NCI-H1436 treated with DMSO at 0.1 percent for 48 hours (cell line): ENCODE measurements around the gene BTNL8.
"Not testable (repeated sequence)": the region's sequence is repeated elsewhere in the genome, so short reads cannot be mapped to it uniquely, and the experiment has no call there.

Experiments used
- DNase-seq: peaks from one replicate; lab custom pipeline; 2025; lab: John Stamatoyannopoulos, UW

The BTNL8 gene

DNA sequence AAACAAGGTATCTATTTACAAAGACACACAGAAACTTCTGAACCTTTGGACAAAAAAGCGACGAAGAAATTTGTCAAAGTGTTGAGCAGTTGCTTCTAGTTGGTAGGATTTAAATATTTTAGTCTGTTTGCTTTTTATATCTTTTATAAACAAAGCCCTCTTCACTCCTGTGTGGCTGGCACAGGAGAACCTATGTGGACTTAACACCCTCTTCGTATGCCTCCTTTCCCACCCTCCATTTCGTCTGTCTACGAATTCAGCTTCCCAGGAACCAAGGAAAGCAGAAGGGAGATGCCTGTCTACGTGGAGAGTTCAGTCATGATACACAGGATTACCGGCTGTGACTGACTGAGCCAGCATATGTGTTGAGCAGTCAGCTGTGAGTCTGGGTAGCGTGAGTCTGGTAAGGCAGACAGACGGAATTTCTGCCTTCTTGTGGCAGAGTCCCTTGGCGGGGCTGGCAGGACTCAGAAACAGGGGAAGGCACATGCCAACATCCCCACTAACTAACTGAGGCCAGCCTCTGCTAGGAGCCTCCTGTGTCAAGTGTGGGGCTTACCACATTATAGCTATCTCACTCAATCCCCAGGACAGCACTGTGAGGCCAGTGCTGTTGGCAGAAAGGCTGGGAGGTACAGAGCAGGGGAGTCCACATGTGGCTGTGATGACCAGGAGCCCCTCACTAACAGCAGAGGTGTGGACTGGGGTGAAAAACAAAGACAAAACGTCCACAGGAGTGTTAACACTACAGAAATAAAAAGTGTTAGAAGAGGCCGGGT lies 24.0 kb upstream of the BTNL8 start:
- no peak for DNase-seq

DNA sequence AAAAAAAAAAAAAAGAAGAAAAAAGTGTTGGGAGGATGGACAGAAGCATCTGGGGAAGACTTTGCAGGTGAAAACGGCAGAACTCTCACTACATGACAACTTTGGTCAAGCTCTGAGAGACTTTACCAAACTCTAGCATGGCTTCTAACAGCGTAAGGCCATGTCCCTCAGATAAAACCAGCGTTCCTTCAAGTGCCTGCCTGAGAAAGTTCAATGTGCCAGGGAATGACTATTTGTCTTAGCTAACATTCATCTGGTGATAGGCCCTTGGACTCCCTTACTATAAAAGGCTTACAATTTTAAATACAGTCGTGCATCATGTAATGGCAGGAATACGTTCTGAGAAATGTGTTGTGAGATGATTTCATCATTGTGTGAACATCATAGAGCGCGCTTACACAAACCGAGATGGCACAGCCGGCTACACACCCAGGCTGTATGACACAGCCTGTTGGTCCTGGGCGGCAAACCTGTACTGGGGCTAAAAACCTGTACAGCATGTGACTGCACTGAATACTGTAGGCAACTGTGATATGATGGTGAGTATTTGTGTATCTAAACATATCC lies 23.0 kb upstream of the BTNL8 start:
- no peak for DNase-seq

- not testable (repeated sequence) for DNase-seq
Observed at GRCh38 chr5:180885845-180886529, 13.0 kb upstream of the BTNL8 start.

GRCh38 chr5:180889381-180889780 lies 9.6 kb upstream of the BTNL8 start:
- no peak for DNase-seq

DNA sequence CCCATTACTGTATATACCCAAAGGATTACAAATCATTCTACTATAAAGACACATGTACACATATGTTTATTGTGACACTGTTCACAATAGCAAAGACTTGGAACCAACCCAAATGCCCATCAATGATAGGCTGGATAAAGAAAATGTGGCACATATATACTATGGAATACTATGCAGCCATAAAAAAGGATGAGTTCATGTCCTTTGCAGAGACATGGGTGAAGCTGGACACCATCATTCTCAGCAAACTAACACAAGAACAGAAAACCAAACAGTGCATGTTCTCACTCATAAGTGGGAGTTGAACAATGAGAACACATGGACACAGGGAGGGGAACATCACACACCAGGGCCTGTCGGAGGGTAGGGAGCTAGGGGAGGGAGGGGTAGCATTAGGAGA lies 3.6 kb upstream of the BTNL8 start:
- not testable (repeated sequence) for DNase-seq

DNA sequence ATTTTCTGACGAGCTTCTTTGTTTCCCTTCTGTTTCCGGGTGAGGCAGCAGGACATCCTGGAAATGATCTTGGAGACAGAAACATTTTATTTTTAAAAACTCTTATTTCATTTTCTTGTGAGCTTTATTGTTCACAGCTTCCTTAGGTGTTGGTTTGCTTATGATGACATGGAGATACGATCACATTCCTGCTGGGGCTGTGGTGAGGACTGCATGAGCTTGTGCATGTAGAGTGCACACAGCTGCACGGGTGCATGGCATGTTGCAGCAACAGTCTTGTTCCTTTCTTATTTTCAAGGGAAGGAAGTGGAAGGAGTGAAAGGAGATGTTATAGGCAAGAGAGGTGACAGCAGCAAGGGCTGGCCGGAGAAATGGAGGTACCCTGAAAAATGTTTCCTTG lies 1.2 kb downstream of the BTNL8 start:
- no peak for DNase-seq

DNA sequence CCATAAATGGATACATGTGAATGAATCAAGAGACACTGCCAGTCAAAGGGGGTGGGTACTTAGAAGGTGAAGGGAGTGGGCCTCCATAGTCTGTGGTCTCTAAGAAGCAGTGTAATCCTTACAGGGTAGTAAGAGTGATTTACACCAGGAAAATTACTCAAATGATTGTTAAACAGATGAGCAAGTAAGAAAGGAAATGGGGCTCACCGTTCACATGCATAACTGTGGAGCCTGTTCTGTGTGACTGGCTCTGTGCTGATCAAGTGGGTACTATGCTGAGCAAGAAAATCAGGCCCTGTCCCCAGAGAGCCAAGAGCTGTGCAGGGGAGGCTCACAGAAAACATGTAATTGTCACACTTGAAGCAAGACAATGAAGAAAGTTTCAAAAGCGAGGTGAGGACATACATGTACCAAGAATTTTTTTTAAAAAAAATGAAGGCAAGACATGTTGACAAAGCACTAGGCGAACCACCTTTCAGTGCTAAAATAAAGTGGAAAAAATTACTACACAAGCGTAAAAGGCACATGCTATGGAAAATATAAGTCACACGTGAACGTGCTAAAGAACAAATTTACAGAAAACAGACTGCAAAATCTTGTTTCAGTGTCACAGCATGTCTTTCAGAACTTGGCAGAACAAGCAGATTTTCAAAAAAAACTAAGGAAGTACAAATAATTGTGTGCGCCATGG lies 2.5 kb downstream of the BTNL8 start:
- DNase-seq = no peak

DNA sequence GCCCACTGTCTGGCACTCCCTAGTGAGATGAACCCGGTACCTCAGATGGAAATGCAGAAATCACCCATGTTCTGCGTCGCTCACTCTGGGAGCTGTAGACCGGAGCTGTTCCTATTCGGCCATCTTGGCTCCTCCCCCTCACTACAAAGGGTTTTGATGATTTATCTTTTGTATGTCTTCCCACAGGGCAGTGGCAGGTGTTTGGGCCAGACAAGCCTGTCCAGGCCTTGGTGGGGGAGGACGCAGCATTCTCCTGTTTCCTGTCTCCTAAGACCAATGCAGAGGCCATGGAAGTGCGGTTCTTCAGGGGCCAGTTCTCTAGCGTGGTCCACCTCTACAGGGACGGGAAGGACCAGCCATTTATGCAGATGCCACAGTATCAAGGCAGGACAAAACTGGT lies 9.4 kb downstream of the BTNL8 start:
- DNase-seq = no peak

- DNase-seq = no peak
Observed at GRCh38 chr5:180908998-180909731, 10.2 kb downstream of the BTNL8 start.

- DNase-seq = no peak
Observed at GRCh38 chr5:180909782-180910181, 10.8 kb downstream of the BTNL8 start.

GRCh38 chr5:180910182-180910581 lies 11.2 kb downstream of the BTNL8 start:
- no peak for DNase-seq

DNA sequence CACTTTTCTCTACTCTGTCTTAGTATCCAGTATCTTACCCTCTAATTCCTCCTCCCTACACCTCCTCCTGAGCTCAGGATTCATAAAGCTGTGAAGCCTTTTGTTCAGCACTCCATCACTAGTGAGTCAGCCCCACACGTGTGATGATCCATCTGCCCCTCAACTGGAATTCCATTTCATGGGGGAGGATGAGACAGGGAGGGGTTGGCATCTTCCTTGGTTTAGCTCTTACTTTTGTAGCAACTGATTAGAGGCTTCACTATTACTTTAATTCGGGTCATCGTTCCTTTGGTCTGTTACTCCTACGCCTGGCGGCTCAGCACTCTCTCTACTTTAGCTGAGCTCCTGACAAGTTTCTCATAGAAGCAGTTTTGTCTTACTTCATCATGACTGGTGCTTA lies 11.8 kb downstream of the BTNL8 start:
- no peak for DNase-seq

GRCh38 chr5:180914646-180915045 lies 15.7 kb downstream of the BTNL8 start:
- no peak for DNase-seq

DNA sequence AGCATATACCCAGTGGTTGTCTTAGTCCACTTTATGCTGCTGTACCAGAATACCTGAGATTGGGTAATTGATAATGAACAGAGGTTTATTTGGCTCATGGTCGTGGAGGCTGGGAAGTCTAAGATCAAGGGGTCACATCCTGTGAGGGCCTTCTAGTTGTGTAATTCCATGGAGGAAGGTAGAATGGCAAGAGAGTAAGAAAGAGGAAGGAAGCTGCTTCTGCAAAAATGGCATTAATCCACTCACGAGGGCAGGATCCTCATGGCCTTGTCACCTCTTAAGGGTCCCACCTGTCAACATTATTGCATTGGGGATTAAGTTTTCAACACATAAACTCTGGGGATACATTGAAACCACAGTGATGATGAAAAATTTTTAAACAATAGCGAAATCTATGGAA lies 17.0 kb downstream of the BTNL8 start:
- no peak for DNase-seq

DNA sequence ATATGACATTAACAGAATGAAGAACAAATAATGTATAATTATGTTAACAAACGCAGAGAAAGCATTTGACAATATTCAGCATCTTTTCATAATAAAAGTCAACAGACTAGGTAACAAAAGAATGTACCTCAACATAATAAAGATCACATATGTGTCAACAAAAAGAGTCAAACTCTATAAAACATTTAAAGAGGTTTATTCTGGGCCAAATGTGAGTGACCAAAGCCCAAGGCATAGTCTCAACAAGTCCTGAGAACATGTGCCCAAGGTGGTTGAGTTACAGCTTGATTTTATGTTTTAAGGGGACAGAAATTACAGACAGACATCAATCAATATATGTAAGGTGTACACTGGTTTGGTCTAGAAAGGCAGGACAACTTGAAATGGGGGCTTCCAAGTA lies 19.4 kb downstream of the BTNL8 start:
- DNase-seq = no peak

GRCh38 chr5:180920710-180921109 lies 21.8 kb downstream of the BTNL8 start:
- DNase-seq = no peak

GRCh38 chr5:180922932-180923331 lies 24.0 kb downstream of the BTNL8 start:
- DNase-seq = no peak

- no peak for DNase-seq
Observed at GRCh38 chr5:180932660-180933059, 33.7 kb downstream of the BTNL8 start.

DNA sequence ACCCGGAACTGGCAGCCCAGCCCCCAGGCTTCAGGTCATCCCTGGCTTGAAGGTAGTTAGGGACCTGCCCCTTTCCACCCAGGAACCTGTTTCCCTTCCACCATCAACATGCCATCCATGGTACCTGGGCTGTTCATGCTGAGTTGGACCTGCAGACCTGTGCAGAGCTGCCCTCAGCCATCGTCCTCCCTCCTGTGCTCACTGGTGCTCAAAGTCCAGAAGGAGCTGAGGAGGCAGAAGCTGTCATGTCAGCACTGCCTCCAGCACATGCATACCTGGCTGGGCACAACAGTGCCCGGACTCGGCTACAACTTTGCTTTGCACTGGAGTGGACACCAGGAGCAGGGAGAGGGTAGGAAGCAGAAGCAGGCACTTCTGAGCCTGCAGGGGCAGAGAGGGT lies 36.2 kb downstream of the BTNL8 start:
- DNase-seq = no peak

DNA sequence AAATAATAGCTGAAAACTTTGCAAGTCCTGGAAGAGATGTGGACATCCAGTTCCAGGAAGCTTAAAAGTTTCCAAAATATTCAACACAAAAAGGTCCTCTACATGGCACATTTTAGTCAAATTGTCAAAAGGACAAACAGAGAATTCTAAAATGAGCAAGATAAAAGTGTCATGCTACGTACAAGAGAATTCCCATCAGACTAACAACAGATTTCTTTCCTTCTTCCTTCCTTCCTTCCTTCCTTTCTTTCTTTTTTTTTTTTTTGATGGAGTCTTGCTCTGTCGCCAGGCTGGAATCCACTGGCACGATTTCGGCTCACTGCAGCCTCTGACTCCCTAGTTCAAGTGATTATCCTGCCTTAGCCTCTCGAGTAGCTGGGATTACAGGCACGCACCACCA lies 39.3 kb downstream of the BTNL8 start:
- DNase-seq = no peak

- DNase-seq = no peak
Observed at GRCh38 chr5:180950291-180950949, 51.5 kb downstream of the BTNL8 start.

GRCh38 chr5:180959661-180960060 lies 60.7 kb downstream of the BTNL8 start:
- DNase-seq = no peak
